ENCODE results near the gene ABCC10. TPM values are rescaled to one million over a fixed set of nuclear protein-coding genes. Genes with fewer than 3 reads are reported as not detected.

The ABCC10 gene
- total and polyA plus RNA-seq, 3 experiments from 2014 or later, result 28.2 to 36.4 (median 35.8) TPM

GRCh38 chr6:43428112-43428570 lies 800 bp downstream of the ABCC10 start:
- no peaks in the 10 kb centered on the region for H3K27me3 ChIP-seq (ENCODE audit: insufficient read depth, low read length, poor library complexity, severe bottlenecking)
- Mint-ChIP-seq H3K36me3 (peaks cover 0 to 31% (median 0%) of the 10 kb centered on the region in 3 donors), H3K9me3 (no peaks in the 10 kb centered on the region), H3K4me3 (peak overlapping the region; percentile 93 to 99 (median 96)), H3K27ac (peak overlapping the region; percentile 85 to 98 (median 97)), H3K4me1 (peaks cover 24 to 39% (median 27%) of the 10 kb centered on the region in 3 donors), H3K27me3 (peaks cover 0 to 2% of the 10 kb centered on the region in 2 donors)
- H3K27ac ChIP-seq (ENCODE audit: low read depth, low read length), result peak overlapping the region; percentile 81
- ChIA-PET CTCF (interaction anchor here (1.0 to 1.5 kb wide), 6 partner anchors 14 to 200 kb away, joined by 3 to 7 read pairs (median 4); no protein-coding TSS in a partner anchor), POLR2A (interaction anchor here (0.6 to 2.0 kb wide), 3 partner anchors 45 to 203 kb away, joined by 3 to 8 read pairs (median 4); no protein-coding TSS in a partner anchor)
- peak overlapping the region; percentile 82 for H3K4me3 ChIP-seq (ENCODE audit: low read length)
- DNase-seq, result no peak
- H3K9me3 ChIP-seq (ENCODE audit: low read length), result no peaks in the 10 kb centered on the region
- H3K36me3 ChIP-seq (ENCODE audit: insufficient read depth, low read length), result peaks cover 5% of the 10 kb centered on the region
- peaks cover 16% of the 10 kb centered on the region for H3K4me1 ChIP-seq (ENCODE audit: insufficient read depth, low read length)

DNA sequence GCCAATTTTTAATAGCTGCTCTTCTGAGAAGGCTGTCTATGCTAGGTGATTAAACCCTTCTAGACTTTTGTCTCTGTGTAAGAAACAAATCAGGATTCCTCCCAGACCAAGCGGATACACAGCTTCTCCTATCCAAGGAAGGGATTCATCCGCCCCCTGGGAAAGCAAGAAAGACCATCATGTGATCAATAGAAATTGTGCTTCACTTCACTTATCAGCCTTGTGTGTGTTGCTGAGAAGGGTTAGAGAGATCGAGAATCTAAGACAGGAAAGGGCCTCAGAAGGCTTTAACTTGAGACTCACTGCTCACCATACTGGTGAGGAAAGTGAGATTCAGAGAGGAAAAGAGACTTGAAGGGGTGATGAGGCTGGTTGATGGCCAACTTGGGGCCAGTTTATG lies 1.5 kb downstream of the ABCC10 start:
- no peaks in the 10 kb centered on the region for H3K9me3 Mint-ChIP-seq
- peak overlapping the region; percentile 93 to 99 (median 96) for H3K4me3 Mint-ChIP-seq
- Histone ChIP-seq H3K27ac (ENCODE audit: low read depth, low read length) (peak overlapping the region; percentile 81), H3K4me1 (ENCODE audit: insufficient read depth, low read length) (peaks cover 16% of the 10 kb centered on the region), H3K27me3 (ENCODE audit: insufficient read depth, low read length, poor library complexity, severe bottlenecking) (no peaks in the 10 kb centered on the region), H3K4me3 (ENCODE audit: low read length) (peak overlapping the region; percentile 82), H3K9me3 (ENCODE audit: low read length) (no peaks in the 10 kb centered on the region), H3K36me3 (ENCODE audit: insufficient read depth, low read length) (peaks cover 8% of the 10 kb centered on the region)
- H3K36me3 Mint-ChIP-seq, result peaks cover 0 to 35% (median 0%) of the 10 kb centered on the region in 3 donors
- ChIA-PET CTCF (interaction anchor here (1.0 to 1.5 kb wide), 4 partner anchors 24 to 201 kb away, joined by 3 to 7 read pairs (median 4); no protein-coding TSS in a partner anchor), POLR2A (interaction anchor here (2.0 kb wide), 1 partner anchor 45 kb away, joined by 8 read pairs; no protein-coding TSS in a partner anchor)
- peaks cover 0 to 2% of the 10 kb centered on the region in 2 donors for H3K27me3 Mint-ChIP-seq
- peaks cover 24 to 39% (median 27%) of the 10 kb centered on the region in 3 donors for H3K4me1 Mint-ChIP-seq
- DNase-seq, result no peak
- peak overlapping the region; percentile 85 to 98 (median 97) for H3K27ac Mint-ChIP-seq

DNA sequence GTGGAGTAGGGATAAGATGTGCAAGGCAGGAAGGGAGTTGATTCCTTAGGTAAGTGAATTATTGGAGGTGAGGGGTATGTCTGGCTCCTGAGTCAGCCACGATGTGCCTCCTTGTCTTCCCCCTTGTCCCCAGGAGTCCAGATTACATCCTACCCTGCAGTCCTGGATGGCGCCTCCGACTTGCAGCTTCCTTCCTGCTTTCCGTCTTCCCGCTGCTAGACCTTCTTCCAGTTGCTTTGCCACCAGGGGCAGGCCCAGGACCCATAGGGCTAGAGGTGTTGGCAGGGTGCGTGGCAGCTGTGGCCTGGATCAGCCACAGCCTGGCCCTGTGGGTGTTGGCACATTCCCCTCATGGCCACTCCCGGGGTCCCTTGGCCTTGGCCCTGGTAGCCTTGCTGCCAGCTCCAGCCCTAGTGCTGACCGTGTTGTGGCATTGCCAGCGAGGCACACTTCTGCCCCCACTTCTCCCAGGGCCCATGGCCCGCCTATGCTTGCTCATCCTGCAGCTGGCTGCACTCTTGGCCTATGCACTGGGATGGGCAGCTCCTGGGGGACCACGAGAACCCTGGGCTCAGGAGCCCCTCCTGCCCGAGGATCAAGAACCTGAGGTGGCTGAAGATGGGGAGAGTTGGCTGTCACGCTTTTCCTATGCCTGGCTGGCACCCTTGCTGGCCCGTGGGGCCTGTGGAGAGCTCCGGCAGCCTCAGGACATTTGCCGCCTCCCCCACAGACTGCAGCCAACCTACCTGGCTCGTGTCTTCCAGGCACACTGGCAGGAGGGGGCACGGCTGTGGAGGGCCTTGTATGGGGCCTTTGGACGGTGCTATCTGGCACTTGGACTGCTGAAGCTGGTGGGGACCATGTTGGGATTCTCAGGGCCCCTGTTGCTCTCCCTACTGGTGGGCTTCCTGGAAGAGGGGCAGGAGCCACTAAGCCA lies 4.9 kb downstream of the ABCC10 start:
- peaks cover 19 to 31% (median 22%) of the 10 kb centered on the region in 3 donors for H3K4me1 Mint-ChIP-seq

GRCh38 chr6:43433148-43433547 lies 5.8 kb downstream of the ABCC10 start:
- H3K4me1 ChIP-seq (ENCODE audit: insufficient read depth, low read length), result peaks cover 10% of the 10 kb centered on the region
- H3K9me3 ChIP-seq (ENCODE audit: low read length), result no peaks in the 10 kb centered on the region
- ChIA-PET POLR2A (no interaction called here), CTCF (interaction anchor here (1.3 to 1.6 kb wide), 2 partner anchors 21 to 74 kb away, joined by 4 read pairs; no protein-coding TSS in a partner anchor)
- DNase-seq, result no peak
- Mint-ChIP-seq H3K4me3 (peak overlapping the region in 1 of 7 donors; percentile 70), H3K27me3 (peaks cover 0 to 2% of the 10 kb centered on the region in 2 donors), H3K27ac (no peak overlapping the region), H3K36me3 (peaks cover 0 to 59% (median 4%) of the 10 kb centered on the region in 3 donors), H3K9me3 (no peaks in the 10 kb centered on the region), H3K4me1 (peaks cover 14 to 26% (median 18%) of the 10 kb centered on the region in 3 donors)
- no peaks in the 10 kb centered on the region for H3K27me3 ChIP-seq (ENCODE audit: insufficient read depth, low read length, poor library complexity, severe bottlenecking)
- peaks cover 8% of the 10 kb centered on the region for H3K36me3 ChIP-seq (ENCODE audit: insufficient read depth, low read length)
- no peak overlapping the region for H3K4me3 ChIP-seq (ENCODE audit: low read length)
- H3K27ac ChIP-seq (ENCODE audit: low read depth, low read length), result no peak overlapping the region

More for the DNA sequence above, 4.9 kb downstream of the ABCC10 start:
- no peak overlapping the region for H3K4me3 Mint-ChIP-seq
- peak overlapping the region in 2 of 8 donors; percentile 63 to 73 for H3K27ac Mint-ChIP-seq
- H3K27me3 ChIP-seq (ENCODE audit: insufficient read depth, low read length, poor library complexity, severe bottlenecking), result no peaks in the 10 kb centered on the region
- H3K9me3 ChIP-seq (ENCODE audit: low read length), result no peaks in the 10 kb centered on the region
- peaks cover 11% of the 10 kb centered on the region for H3K4me1 ChIP-seq (ENCODE audit: insufficient read depth, low read length)
- peaks cover 0 to 60% (median under 1%) of the 10 kb centered on the region in 3 donors for H3K36me3 Mint-ChIP-seq
- H3K4me3 ChIP-seq (ENCODE audit: low read length), result no peak overlapping the region
- no peak for DNase-seq
- H3K27ac ChIP-seq (ENCODE audit: low read depth, low read length), result no peak overlapping the region
- ChIA-PET POLR2A (no interaction called here), CTCF (interaction anchor here (1.3 to 1.6 kb wide), 3 partner anchors 22 to 74 kb away, joined by 4 to 5 read pairs (median 4); no protein-coding TSS in a partner anchor)
- peaks cover 0 to 3% of the 10 kb centered on the region in 2 donors for H3K27me3 Mint-ChIP-seq
- H3K36me3 ChIP-seq (ENCODE audit: insufficient read depth, low read length), result peaks cover 8% of the 10 kb centered on the region
- no peaks in the 10 kb centered on the region for H3K9me3 Mint-ChIP-seq

- ChIA-PET POLR2A (no interaction called here), CTCF (interaction anchor here (0.7 to 1.6 kb wide), 3 partner anchors 21 to 72 kb away, joined by 3 to 4 read pairs (median 3); partner anchors contain the start of gene DLK2)
- no peak for DNase-seq
- Mint-ChIP-seq H3K9me3 (no peaks in the 10 kb centered on the region), H3K27me3 (peaks cover 0 to 2% of the 10 kb centered on the region in 2 donors), H3K4me1 (peaks cover 5 to 15% (median 8%) of the 10 kb centered on the region in 3 donors), H3K27ac (peak overlapping the region in 2 of 8 donors; percentile 66 to 73), H3K36me3 (peaks cover 0 to 61% (median 4%) of the 10 kb centered on the region in 3 donors), H3K4me3 (no peak overlapping the region)
- H3K27me3 ChIP-seq (ENCODE audit: insufficient read depth, low read length, poor library complexity, severe bottlenecking), result no peaks in the 10 kb centered on the region
- no peak overlapping the region for H3K4me3 ChIP-seq (ENCODE audit: low read length)
- peaks cover 16% of the 10 kb centered on the region for H3K36me3 ChIP-seq (ENCODE audit: insufficient read depth, low read length)
- no peaks in the 10 kb centered on the region for H3K9me3 ChIP-seq (ENCODE audit: low read length)
- H3K4me1 ChIP-seq (ENCODE audit: insufficient read depth, low read length), result no peaks in the 10 kb centered on the region
- H3K27ac ChIP-seq (ENCODE audit: low read depth, low read length), result no peak overlapping the region
These were observed 6.9 kb downstream of the ABCC10 start for GRCh38 chr6:43434001-43434840.

DNA sequence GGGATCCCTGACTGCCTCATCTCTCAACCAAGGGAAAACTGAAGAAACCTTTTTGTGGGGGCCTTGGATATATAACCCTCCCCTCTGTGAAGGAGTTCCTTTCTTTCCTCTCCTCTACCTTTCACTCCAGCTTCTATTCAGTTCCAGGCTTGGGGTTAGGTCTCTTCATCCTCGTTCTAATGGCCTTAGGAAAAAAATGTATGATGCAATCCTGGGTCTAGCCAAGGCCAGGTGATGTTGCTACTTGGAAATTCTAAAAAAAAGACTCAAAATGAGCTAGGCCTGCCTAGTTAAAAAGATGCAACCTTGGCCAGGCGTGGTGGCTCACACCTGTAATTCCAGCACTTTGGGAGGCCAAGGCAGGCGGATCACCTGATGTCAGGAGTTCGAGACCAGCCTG lies 7.6 kb downstream of the ABCC10 start:
- H3K27ac Mint-ChIP-seq, result peak overlapping the region in 2 of 8 donors; percentile 25 to 73
- Histone ChIP-seq H3K27me3 (ENCODE audit: insufficient read depth, low read length, poor library complexity, severe bottlenecking) (no peaks in the 10 kb centered on the region), H3K27ac (ENCODE audit: low read depth, low read length) (no peak overlapping the region), H3K4me1 (ENCODE audit: insufficient read depth, low read length) (no peaks in the 10 kb centered on the region), H3K36me3 (ENCODE audit: insufficient read depth, low read length) (peaks cover 16% of the 10 kb centered on the region), H3K9me3 (ENCODE audit: low read length) (no peaks in the 10 kb centered on the region), H3K4me3 (ENCODE audit: low read length) (no peak overlapping the region)
- DNase-seq, result no peak
- H3K4me1 Mint-ChIP-seq, result peaks cover 5 to 15% (median 6%) of the 10 kb centered on the region in 3 donors
- ChIA-PET CTCF (interaction anchor here (1.3 kb wide), 1 partner anchor 20 kb away, joined by 3 read pairs; the partner anchor contains the start of gene DLK2), POLR2A (no interaction called here)
- H3K4me3 Mint-ChIP-seq, result no peak overlapping the region
- peaks cover 0 to 2% of the 10 kb centered on the region in 2 donors for H3K27me3 Mint-ChIP-seq
- H3K9me3 Mint-ChIP-seq, result no peaks in the 10 kb centered on the region
- peaks cover 0 to 63% (median 4%) of the 10 kb centered on the region in 3 donors for H3K36me3 Mint-ChIP-seq

All from CD8-positive, alpha-beta memory T cell (primary cell).